Gastroesophageal sphincter (tissue), 4 donors: Measurements from ENCODE around the gene VPS25. TPM values are rescaled to one million over a fixed set of nuclear protein-coding genes. Genes with fewer than 3 reads are reported as not detected.
"Not testable (repeated sequence)": the region's sequence is repeated elsewhere in the genome, so short reads cannot be mapped to it uniquely, and the experiment has no call there.

ENCODE experiments used
- ATAC-seq: fragments of 150-250 bp; one replicate; pipeline ENCODE4 v1.9.1; 2016; ENCODE audit warnings: mild to moderate bottlenecking, moderate library complexity
- H3K27ac ChIP-seq, 4 donors: fragments of 200-600 bp; sonication (generic) in 3 of 4; 1 replicate in 3 of 4; 2 replicates in 1 of 4; pipeline ENCODE4 v1.5.1; 2016 to 2019
- H3K27me3 ChIP-seq: fragments of 200-600 bp; sonication (generic); one replicate; pipeline ENCODE4 v1.5.1; 2019
- H3K36me3 ChIP-seq, 2 donors: fragments of 200-600 bp; sonication (generic); one replicate each; pipeline ENCODE4 v1.5.1; 2019; ENCODE audit warnings: control low read depth in 1 of 2
- H3K4me1 ChIP-seq, 3 donors: fragments of 200-600 bp; sonication (generic); 1 replicate in 2 of 3; 2 replicates in 1 of 3; pipeline ENCODE4 v1.5.1; 2016 to 2019; ENCODE audit warnings: control low read depth in 2 of 3
- H3K4me3 ChIP-seq, 2 donors: fragments of 200-600 bp; sonication (generic); one replicate each; pipeline ENCODE4 v1.5.1; 2019; ENCODE audit warnings: mild to moderate bottlenecking in 1 of 2, moderate library complexity in 1 of 2
- H3K9me3 ChIP-seq, 3 donors: fragments of 200-600 bp; sonication (generic); one replicate each; pipeline ENCODE4 v1.5.1; 2017 to 2019; ENCODE audit warnings: control low read depth in 2 of 3
- EP300 ChIP-seq: sonication (generic); formaldehyde crosslinking; IDR thresholded peaks from one replicate; pipeline ENCODE4 v1.6.1; 2017; ENCODE audit warnings: antibody characterized with exemption, mild to moderate bottlenecking
- POLR2A ChIP-seq, 2 donors: fragments of 450-650 bp; IDR thresholded peaks; one replicate each; pipeline ENCODE4 v1.6.1; 2017; ENCODE audit warnings: antibody characterized with exemption in 2 of 2, mild to moderate bottlenecking in 2 of 2, moderate library complexity in 1 of 2
- POLR2AphosphoS5 ChIP-seq: sonication (generic); formaldehyde crosslinking; IDR thresholded peaks from one replicate; pipeline ENCODE4 v1.6.1; 2017; ENCODE audit warnings: antibody characterized with exemption
- WGBS, 2 donors: methylation state at CpG; one replicate each; pipeline ENCODE4 v1.1.5; 2018; ENCODE audit warnings: low coverage in 1 of 2; 5-methylcytosine and 5-hydroxymethylcytosine counted together
- total RNA-seq, 4 donors: library from RNA; depleted of rRNA; stranded (reverse); fragments of >200 nt; gene quantifications; one replicate each; pipeline ENCODE4 v1.1.0, GENCODE V29; 2016
- TF ChIP-seq, protein P1 (sequence below), 4 experiments: fragments of 200-600 bp in 2 of 4; fragments of 450-650 bp in 2 of 4; sonication (generic) in 1 of 4; IDR thresholded peaks; one replicate each; pipeline ENCODE4 v1.5.1; 2017 to 2019; ENCODE audit warnings: antibody characterized with exemption in 4 of 4, mild to moderate bottlenecking in 2 of 4, moderate library complexity in 2 of 4

VPS25 gene
- total RNA-seq, 4 donors from 2014 or later, result 43.1 to 64.0 (median 44.8) TPM

- Histone ChIP-seq H3K4me3 (no peak overlapping the region), H3K27ac (no peak overlapping the region), H3K4me1 (peaks cover 0 to 14% (median 6%) of the 10 kb centered on the region in 3 donors), H3K27me3 (peaks cover 24% of the 10 kb centered on the region), H3K36me3 (no peaks in the 10 kb centered on the region), H3K9me3 (no peaks in the 10 kb centered on the region)
- no peak for ATAC-seq
- TF ChIP-seq EP300 (no peak), POLR2AphosphoS5 (no peak), POLR2A (IDR thresholded peaks at IDR 0.05) (no peak)
- TF ChIP-seq, protein P1, sequence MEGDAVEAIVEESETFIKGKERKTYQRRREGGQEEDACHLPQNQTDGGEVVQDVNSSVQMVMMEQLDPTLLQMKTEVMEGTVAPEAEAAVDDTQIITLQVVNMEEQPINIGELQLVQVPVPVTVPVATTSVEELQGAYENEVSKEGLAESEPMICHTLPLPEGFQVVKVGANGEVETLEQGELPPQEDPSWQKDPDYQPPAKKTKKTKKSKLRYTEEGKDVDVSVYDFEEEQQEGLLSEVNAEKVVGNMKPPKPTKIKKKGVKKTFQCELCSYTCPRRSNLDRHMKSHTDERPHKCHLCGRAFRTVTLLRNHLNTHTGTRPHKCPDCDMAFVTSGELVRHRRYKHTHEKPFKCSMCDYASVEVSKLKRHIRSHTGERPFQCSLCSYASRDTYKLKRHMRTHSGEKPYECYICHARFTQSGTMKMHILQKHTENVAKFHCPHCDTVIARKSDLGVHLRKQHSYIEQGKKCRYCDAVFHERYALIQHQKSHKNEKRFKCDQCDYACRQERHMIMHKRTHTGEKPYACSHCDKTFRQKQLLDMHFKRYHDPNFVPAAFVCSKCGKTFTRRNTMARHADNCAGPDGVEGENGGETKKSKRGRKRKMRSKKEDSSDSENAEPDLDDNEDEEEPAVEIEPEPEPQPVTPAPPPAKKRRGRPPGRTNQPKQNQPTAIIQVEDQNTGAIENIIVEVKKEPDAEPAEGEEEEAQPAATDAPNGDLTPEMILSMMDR (IDR thresholded peaks at IDR 0.05), result no peak
These were observed 5.7 kb upstream of the VPS25 start for GRCh38 chr17:42767512-42767911.

DNA sequence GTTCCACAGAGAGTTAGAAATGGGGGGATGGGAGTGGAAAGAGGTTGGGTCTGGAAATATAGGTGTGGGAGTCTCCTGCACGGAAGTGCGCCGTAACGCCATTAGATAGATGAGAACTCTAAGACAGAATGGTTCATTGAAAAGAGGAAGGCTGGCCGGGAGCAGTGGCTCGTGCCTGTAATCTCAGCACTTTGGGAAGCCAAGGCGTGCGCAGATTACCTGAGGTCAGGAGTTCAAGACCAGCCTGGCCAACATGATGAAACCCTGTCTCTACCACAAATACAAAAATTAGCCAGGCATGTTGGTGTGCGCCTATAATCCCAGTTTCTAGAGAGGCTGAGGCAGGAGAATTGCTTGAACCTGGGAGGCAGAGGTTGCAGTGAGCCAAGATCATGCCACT lies 5.2 kb upstream of the VPS25 start:
- 65 to 78% methylated on average over 4 to 8 of the region's 9 CpGs for WGBS, 2 donors
- H3K27ac ChIP-seq, result not testable (repeated sequence)

DNA sequence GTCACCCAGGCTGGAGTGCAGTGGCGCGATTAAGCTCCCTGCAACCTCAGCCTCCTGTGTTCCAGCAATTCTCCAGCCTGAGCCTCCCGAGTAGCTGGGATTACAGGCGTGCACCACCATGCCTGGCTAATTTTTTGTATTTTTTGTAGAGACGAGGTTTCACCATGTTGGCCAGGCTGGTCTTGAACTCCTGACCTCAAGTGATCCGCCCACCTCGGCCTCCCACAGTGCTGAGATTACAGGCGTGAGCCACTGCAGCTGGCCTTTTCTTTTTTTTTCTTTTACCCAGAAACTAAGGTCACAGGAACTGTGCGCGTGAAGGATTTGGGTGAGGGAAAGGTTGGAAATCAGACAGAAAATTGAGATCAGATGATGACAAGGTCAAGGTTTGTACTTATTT lies 3.3 kb upstream of the VPS25 start:
- H3K9me3 ChIP-seq, H3K4me3 ChIP-seq, H3K27ac ChIP-seq, H3K36me3 ChIP-seq, ATAC-seq: not testable (repeated sequence)
- Histone ChIP-seq H3K27me3 (peaks cover 17% of the 10 kb centered on the region), H3K4me1 (peaks cover 0 to 22% (median 5%) of the 10 kb centered on the region in 3 donors)
- 61 to 79% methylated on average over 7 to 10 of the region's 10 CpGs for WGBS, 2 donors

More for the DNA sequence above, 5.2 kb upstream of the VPS25 start:
- H3K36me3 ChIP-seq, ATAC-seq, H3K9me3 ChIP-seq, H3K4me3 ChIP-seq: not testable (repeated sequence)
- Histone ChIP-seq H3K4me1 (peaks cover 0 to 14% (median 3%) of the 10 kb centered on the region in 3 donors), H3K27me3 (peaks cover 19% of the 10 kb centered on the region)

DNA sequence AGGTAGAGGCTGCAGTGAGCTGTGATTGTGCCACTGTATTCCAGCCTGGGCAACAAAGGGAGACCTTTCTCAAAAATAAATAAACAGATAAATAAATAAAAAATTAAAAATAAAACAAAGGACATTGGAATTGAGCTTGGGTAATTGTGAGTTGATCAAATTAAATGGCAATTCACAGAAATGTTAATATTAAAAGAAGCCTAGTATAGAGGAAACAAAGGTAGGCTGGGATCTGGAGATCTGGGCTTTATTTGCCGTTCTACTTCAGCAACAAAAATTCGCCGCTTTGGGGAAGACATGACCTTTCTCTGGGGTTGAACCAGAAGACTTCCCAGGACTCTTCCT lies 332 bp upstream of the VPS25 start:
- TF ChIP-seq, protein P1 (IDR thresholded peaks at IDR 0.05), result no peak
- TF ChIP-seq EP300 (no peak), POLR2A (IDR thresholded peaks at IDR 0.05) (no peak), POLR2AphosphoS5 (no peak)
- no peaks in the 10 kb centered on the region for H3K9me3 ChIP-seq
- peaks cover 0 to 23% (median 5%) of the 10 kb centered on the region in 3 donors for H3K4me1 ChIP-seq
- 0 to 2% methylated on average over 3 of the region's 3 CpGs for WGBS, 2 donors
- H3K4me3 ChIP-seq, result peak overlapping the region; percentile 53 to 66
- peak overlapping the region; percentile 31 to 93 (median 88) for H3K27ac ChIP-seq
- peaks cover 3% of the 10 kb centered on the region for H3K27me3 ChIP-seq
- H3K36me3 ChIP-seq, result peaks cover 0 to 31% of the 10 kb centered on the region in 2 donors
- ATAC-seq, result no peak

DNA sequence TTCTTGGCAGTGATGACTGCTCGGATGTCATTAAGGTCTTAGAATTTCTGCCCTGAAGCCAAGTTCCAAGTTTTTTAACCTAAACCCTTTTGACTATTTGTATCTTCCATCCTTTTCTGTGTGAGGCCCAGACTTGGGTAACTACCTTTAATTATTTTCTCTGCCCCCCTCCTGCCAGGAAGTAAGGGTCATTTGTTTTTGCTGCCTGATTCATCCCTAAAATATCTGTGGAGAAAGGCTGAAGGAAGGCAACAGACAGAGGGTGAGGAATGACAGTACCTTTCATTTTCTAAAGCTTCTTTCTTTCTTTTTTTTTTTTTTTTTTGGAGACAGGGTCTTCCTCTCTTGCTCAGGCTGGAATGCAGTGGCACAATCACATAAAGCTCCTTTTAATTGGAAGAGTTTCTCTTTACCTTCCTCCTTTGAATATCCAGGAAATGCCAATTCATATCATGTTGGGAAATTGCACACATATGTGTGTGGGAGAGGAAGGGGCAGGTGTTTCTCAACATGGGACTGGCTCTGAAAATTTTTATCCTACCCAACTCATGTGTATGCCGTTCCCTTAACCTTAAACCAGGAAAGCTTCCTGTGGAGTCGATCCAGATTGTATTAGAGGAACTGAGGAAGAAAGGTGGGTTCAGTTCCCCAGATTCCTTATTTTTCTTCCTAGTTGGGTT lies 957 bp downstream of the VPS25 start:
- Histone ChIP-seq H3K4me3 (peak overlapping the region; percentile 53 to 66), H3K4me1 (peaks cover 0 to 23% (median 5%) of the 10 kb centered on the region in 3 donors), H3K36me3 (peaks cover 0 to 44% of the 10 kb centered on the region in 2 donors), H3K9me3 (no peaks in the 10 kb centered on the region), H3K27ac (peak overlapping the region in 3 of 4 donors; percentile 86 to 93 (median 89)), H3K27me3 (no peaks in the 10 kb centered on the region)
- WGBS, 2 donors, result 20 to 50% methylated on average over 1 to 3 of the region's 3 CpGs
- TF ChIP-seq POLR2AphosphoS5 (no peak), EP300 (no peak), POLR2A (IDR thresholded peaks at IDR 0.05) (no peak)
- TF ChIP-seq, protein P1 (IDR thresholded peaks at IDR 0.05), result no peak
- ATAC-seq, result no peak

- no peak overlapping the region for H3K27ac ChIP-seq
- peaks cover 0 to 50% of the 10 kb centered on the region in 2 donors for H3K36me3 ChIP-seq
- peaks cover 0 to 35% (median 5%) of the 10 kb centered on the region in 3 donors for H3K4me1 ChIP-seq
- 36 to 44% methylated on average over 1 to 2 of the region's 3 CpGs for WGBS, 2 donors
- TF ChIP-seq, protein P1 (IDR thresholded peaks at IDR 0.05), result no peak
- TF ChIP-seq EP300, result no peak
- TF ChIP-seq POLR2A (IDR thresholded peaks at IDR 0.05), result no peak
- no peak for TF ChIP-seq POLR2AphosphoS5
- H3K9me3 ChIP-seq, result no peaks in the 10 kb centered on the region
- H3K27me3 ChIP-seq, result peaks cover 5% of the 10 kb centered on the region
- no peak overlapping the region for H3K4me3 ChIP-seq
- no peak for ATAC-seq
These were observed 2.4 kb downstream of the VPS25 start for GRCh38 chr17:42775534-42776098.
